ENCODE measurements around the gene ANO2. TPM values are rescaled to one million over a fixed set of nuclear protein-coding genes. Genes with fewer than 3 reads are reported as not detected.
"Not testable (repeated sequence)": the region's sequence is repeated elsewhere in the genome, so short reads cannot be mapped to it uniquely, and the experiment has no call there.

The ANO2 gene
- total and polyA plus RNA-seq, 4 donors = 6.4 to 19.2 (median 9.6) TPM

- 96% methylated on average over 3 of the region's 3 CpGs for WGBS (ENCODE audit: insufficient coverage)
- Histone ChIP-seq H3K27ac (ENCODE audit: low read depth, low read length) (no peak overlapping the region), H3K4me1 (ENCODE audit: control insufficient read depth, insufficient read depth, low read length) (no peaks in the 10 kb centered on the region), H3K9me3 (ENCODE audit: control insufficient read depth, insufficient read depth, low read length) (no peaks in the 10 kb centered on the region), H3K27me3 (ENCODE audit: control insufficient read depth, insufficient read depth, low read length) (no peaks in the 10 kb centered on the region), H3K36me3 (ENCODE audit: control insufficient read depth, insufficient read depth, low read length) (no peaks in the 10 kb centered on the region), H3K4me3 (ENCODE audit: low read depth, low read length) (no peak overlapping the region)
- no peak for DNase-seq (ENCODE audit: low read depth in 4 of 6, low spot score in 6 of 6)
These were observed 80.8 kb downstream of the ANO2 start for GRCh38 chr12:5864301-5864700.

DNA sequence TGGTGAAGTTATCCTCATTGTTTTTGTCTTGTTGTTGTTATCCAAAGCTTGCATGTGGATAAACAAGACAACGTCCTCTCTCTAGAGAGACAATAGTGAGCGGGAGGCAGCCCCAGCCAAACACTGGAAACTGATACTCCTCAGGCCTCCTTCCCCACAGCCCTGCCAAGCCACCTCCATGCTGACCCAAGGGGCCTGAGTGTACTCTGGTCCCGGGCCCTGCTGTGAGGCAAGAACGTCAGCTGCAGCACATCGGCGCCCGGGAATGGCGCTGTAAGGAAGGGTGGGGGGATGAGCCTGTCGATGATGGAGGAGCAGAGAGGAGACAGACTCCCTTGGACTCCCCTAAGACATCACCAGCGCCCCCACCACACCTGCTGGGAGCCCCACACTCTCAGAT, 83.6 kb downstream of the ANO2 start:
- Histone ChIP-seq H3K4me1 (ENCODE audit: control insufficient read depth, insufficient read depth, low read length) (no peaks in the 10 kb centered on the region), H3K4me3 (ENCODE audit: low read depth, low read length) (no peak overlapping the region), H3K27ac (ENCODE audit: low read depth, low read length) (no peak overlapping the region), H3K36me3 (ENCODE audit: control insufficient read depth, insufficient read depth, low read length) (no peaks in the 10 kb centered on the region), H3K9me3 (ENCODE audit: control insufficient read depth, insufficient read depth, low read length) (no peaks in the 10 kb centered on the region), H3K27me3 (ENCODE audit: control insufficient read depth, insufficient read depth, low read length) (no peaks in the 10 kb centered on the region)
- peak in 1 of 6 donors; percentile 15 for DNase-seq (ENCODE audit: low read depth in 4 of 6, low spot score in 6 of 6)
- no CpG with 5 or more reads among the region's 10 CpGs for WGBS (ENCODE audit: insufficient coverage)

DNA sequence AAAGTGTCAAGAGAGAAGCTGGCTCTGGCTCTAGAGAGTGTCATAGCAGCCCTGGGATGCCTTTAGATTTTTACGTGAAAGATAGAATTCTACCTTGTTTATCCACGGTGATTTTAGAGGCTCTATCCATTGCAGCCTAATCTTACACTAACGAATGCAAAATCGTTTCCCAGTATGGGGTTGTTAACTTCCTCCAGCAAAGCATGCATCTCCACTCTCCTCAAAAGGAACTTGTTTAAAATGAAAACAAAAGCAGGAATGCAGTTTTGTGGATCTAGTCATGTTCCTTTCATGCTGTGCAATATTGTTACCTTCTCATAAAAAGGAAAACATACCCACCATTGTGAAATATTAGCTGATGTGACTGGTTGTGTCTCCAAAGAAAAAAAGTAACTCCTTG, 88.4 kb downstream of the ANO2 start:
- Histone ChIP-seq H3K4me1 (ENCODE audit: control insufficient read depth, insufficient read depth, low read length) (no peaks in the 10 kb centered on the region), H3K27me3 (ENCODE audit: control insufficient read depth, insufficient read depth, low read length) (no peaks in the 10 kb centered on the region), H3K27ac (ENCODE audit: low read depth, low read length) (no peak overlapping the region), H3K4me3 (ENCODE audit: low read depth, low read length) (no peak overlapping the region), H3K36me3 (ENCODE audit: control insufficient read depth, insufficient read depth, low read length) (no peaks in the 10 kb centered on the region), H3K9me3 (ENCODE audit: control insufficient read depth, insufficient read depth, low read length) (no peaks in the 10 kb centered on the region)
- 17% methylated on average over 1 of the region's 4 CpGs for WGBS (ENCODE audit: insufficient coverage)
- DNase-seq (ENCODE audit: low read depth in 4 of 6, low spot score in 6 of 6) = peak in 1 of 6 donors; percentile 29

DNA sequence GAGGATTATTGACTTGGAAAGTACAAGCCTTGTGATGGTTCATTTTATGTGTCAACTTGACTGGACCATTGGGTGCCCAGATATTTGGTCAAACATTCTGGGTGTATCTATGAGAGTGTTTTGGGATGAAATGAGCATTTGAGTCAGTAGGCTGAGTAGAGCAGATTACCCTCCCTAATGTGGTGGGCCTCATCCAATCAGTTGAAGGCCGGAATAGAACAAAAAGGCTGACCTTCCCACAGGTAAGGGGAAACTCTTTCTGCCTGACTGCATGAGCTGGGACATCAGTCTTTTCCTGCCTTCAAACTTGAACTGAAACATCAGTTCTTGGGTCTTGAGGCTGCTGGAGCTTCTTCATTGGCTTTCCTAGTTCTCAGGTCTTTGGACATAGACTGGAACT, 98.1 kb downstream of the ANO2 start:
- H3K9me3 ChIP-seq (ENCODE audit: control insufficient read depth, insufficient read depth, low read length) = no peaks in the 10 kb centered on the region
- H3K27me3 ChIP-seq (ENCODE audit: control insufficient read depth, insufficient read depth, low read length) = no peaks in the 10 kb centered on the region
- no peak overlapping the region for H3K4me3 ChIP-seq (ENCODE audit: low read depth, low read length)
- no peaks in the 10 kb centered on the region for H3K36me3 ChIP-seq (ENCODE audit: control insufficient read depth, insufficient read depth, low read length)
- no peak overlapping the region for H3K27ac ChIP-seq (ENCODE audit: low read depth, low read length)
- WGBS (ENCODE audit: insufficient coverage) = 100% methylated on average over 1 of the region's 1 CpG
- DNase-seq (ENCODE audit: low read depth in 4 of 6, low spot score in 6 of 6) = no peak
- H3K4me1 ChIP-seq (ENCODE audit: control insufficient read depth, insufficient read depth, low read length) = no peaks in the 10 kb centered on the region

- no peak for DNase-seq (ENCODE audit: low read depth in 4 of 6, low spot score in 6 of 6)
- Histone ChIP-seq H3K9me3 (ENCODE audit: control insufficient read depth, insufficient read depth, low read length) (no peaks in the 10 kb centered on the region), H3K27ac (ENCODE audit: low read depth, low read length) (no peak overlapping the region), H3K4me1 (ENCODE audit: control insufficient read depth, insufficient read depth, low read length) (no peaks in the 10 kb centered on the region), H3K27me3 (ENCODE audit: control insufficient read depth, insufficient read depth, low read length) (no peaks in the 10 kb centered on the region), H3K36me3 (ENCODE audit: control insufficient read depth, insufficient read depth, low read length) (no peaks in the 10 kb centered on the region), H3K4me3 (ENCODE audit: low read depth, low read length) (no peak overlapping the region)
- 78% methylated on average over 7 of the region's 9 CpGs for WGBS (ENCODE audit: insufficient coverage)
These were observed 104.1 kb downstream of the ANO2 start for GRCh38 chr12:5840944-5841343.

DNA sequence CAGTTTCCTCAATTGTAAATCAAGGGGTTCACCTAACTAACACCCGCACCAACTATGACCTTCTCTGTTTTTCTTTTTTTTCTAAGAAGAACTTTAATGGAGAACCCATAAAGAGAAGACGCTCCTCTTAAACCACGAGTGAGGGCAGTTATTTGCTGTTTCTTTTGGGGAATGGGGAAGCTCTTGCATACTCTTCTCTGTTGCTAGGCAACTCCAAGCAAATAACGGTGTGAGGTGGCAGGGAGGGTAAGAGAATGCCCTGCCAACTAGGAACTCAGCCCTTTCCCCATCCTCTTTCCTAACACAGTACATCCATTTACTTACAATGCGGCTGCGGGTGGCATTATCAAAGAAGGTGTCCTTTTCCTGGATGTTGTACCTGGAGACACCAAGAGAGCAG, 114.9 kb downstream of the ANO2 start:
- peak in 2 of 6 donors; percentile 11 to 54 for DNase-seq (ENCODE audit: low read depth in 4 of 6, low spot score in 6 of 6)
- Histone ChIP-seq H3K36me3 (ENCODE audit: control insufficient read depth, insufficient read depth, low read length) (peaks cover 10% of the 10 kb centered on the region), H3K9me3 (ENCODE audit: control insufficient read depth, insufficient read depth, low read length) (no peaks in the 10 kb centered on the region), H3K27me3 (ENCODE audit: control insufficient read depth, insufficient read depth, low read length) (no peaks in the 10 kb centered on the region), H3K4me3 (ENCODE audit: low read depth, low read length) (no peak overlapping the region), H3K4me1 (ENCODE audit: control insufficient read depth, insufficient read depth, low read length) (peaks cover 6% of the 10 kb centered on the region), H3K27ac (ENCODE audit: low read depth, low read length) (no peak overlapping the region)
- 44% methylated on average over 4 of the region's 6 CpGs for WGBS (ENCODE audit: insufficient coverage)

- no peak for DNase-seq (ENCODE audit: low read depth in 4 of 6, low spot score in 6 of 6)
- H3K4me1 ChIP-seq (ENCODE audit: control insufficient read depth, insufficient read depth, low read length) = peaks cover 6% of the 10 kb centered on the region
- H3K36me3 ChIP-seq (ENCODE audit: control insufficient read depth, insufficient read depth, low read length) = peaks cover 10% of the 10 kb centered on the region
- no peaks in the 10 kb centered on the region for H3K9me3 ChIP-seq (ENCODE audit: control insufficient read depth, insufficient read depth, low read length)
- no peaks in the 10 kb centered on the region for H3K27me3 ChIP-seq (ENCODE audit: control insufficient read depth, insufficient read depth, low read length)
- 52% methylated on average over 22 of the region's 22 CpGs for WGBS (ENCODE audit: insufficient coverage)
- H3K27ac ChIP-seq (ENCODE audit: low read depth, low read length) = no peak overlapping the region
- H3K4me3 ChIP-seq (ENCODE audit: low read depth, low read length) = no peak overlapping the region
These were observed 117.5 kb downstream of the ANO2 start for GRCh38 chr12:5827591-5827990.

- WGBS (ENCODE audit: insufficient coverage) = no CpG with 5 or more reads among the region's 3 CpGs
- H3K27ac ChIP-seq (ENCODE audit: low read depth, low read length) = not testable (repeated sequence)
These were observed 119.3 kb downstream of the ANO2 start for GRCh38 chr12:5825761-5826160.

GRCh38 chr12:5818877-5819276, 126.2 kb downstream of the ANO2 start:
- 100% methylated on average over 1 of the region's 1 CpG for WGBS (ENCODE audit: insufficient coverage)
- DNase-seq (ENCODE audit: low read depth in 4 of 6, low spot score in 6 of 6) = not testable (repeated sequence)

More at GRCh38 chr12:5825761-5826160, 119.3 kb downstream of the ANO2 start:
- H3K9me3 ChIP-seq (ENCODE audit: control insufficient read depth, insufficient read depth, low read length); H3K36me3 ChIP-seq (ENCODE audit: control insufficient read depth, insufficient read depth, low read length); H3K27me3 ChIP-seq (ENCODE audit: control insufficient read depth, insufficient read depth, low read length); H3K4me1 ChIP-seq (ENCODE audit: control insufficient read depth, insufficient read depth, low read length); DNase-seq (ENCODE audit: low read depth in 4 of 6, low spot score in 6 of 6); H3K4me3 ChIP-seq (ENCODE audit: low read depth, low read length): not testable (repeated sequence)

GRCh38 chr12:5817246-5817645, 127.8 kb downstream of the ANO2 start:
- peaks cover 2% of the 10 kb centered on the region for H3K9me3 ChIP-seq (ENCODE audit: control insufficient read depth, insufficient read depth, low read length)
- no peaks in the 10 kb centered on the region for H3K27me3 ChIP-seq (ENCODE audit: control insufficient read depth, insufficient read depth, low read length)
- WGBS (ENCODE audit: insufficient coverage) = 87% methylated on average over 4 of the region's 4 CpGs
- H3K27ac ChIP-seq (ENCODE audit: low read depth, low read length) = no peak overlapping the region
- H3K4me3 ChIP-seq (ENCODE audit: low read depth, low read length) = no peak overlapping the region
- H3K36me3 ChIP-seq (ENCODE audit: control insufficient read depth, insufficient read depth, low read length) = no peaks in the 10 kb centered on the region
- no peaks in the 10 kb centered on the region for H3K4me1 ChIP-seq (ENCODE audit: control insufficient read depth, insufficient read depth, low read length)
- DNase-seq (ENCODE audit: low read depth in 4 of 6, low spot score in 6 of 6) = no peak

More at GRCh38 chr12:5818877-5819276, 126.2 kb downstream of the ANO2 start:
- not testable (repeated sequence) for H3K36me3 ChIP-seq (ENCODE audit: control insufficient read depth, insufficient read depth, low read length); H3K4me3 ChIP-seq (ENCODE audit: low read depth, low read length); H3K27me3 ChIP-seq (ENCODE audit: control insufficient read depth, insufficient read depth, low read length); H3K9me3 ChIP-seq (ENCODE audit: control insufficient read depth, insufficient read depth, low read length); H3K27ac ChIP-seq (ENCODE audit: low read depth, low read length); H3K4me1 ChIP-seq (ENCODE audit: control insufficient read depth, insufficient read depth, low read length)
